ENCODE data around the gene SIL1.

- TF ChIP-seq CTCF (IDR thresholded peaks at IDR 0.05; ENCODE audit: low read depth, low read length, poor library complexity, severe bottlenecking) = no peak
- TF ChIP-seq EZH2phosphoT487 (IDR thresholded peaks at IDR 0.05; ENCODE audit: borderline replicate concordance, low read length) = no peak
These were observed 250.4 kb downstream of the SIL1 start for GRCh38 chr5:138947780-138948179.
